GM23248 (cell line): ENCODE data around the gene LOXL1. TPM values are rescaled to one million over a fixed set of nuclear protein-coding genes. Genes with fewer than 3 reads are reported as not detected.
"Not testable (repeated sequence)": the region's sequence is repeated elsewhere in the genome, so short reads cannot be mapped to it uniquely, and the experiment has no call there.

Source experiments
- DNase-seq: peaks from one replicate; pipeline ENCODE4 v3.0.0-alpha.2; 2015
- H2AFZ ChIP-seq: fragments of 200-600 bp; sonication (generic); 2 replicates; pipeline ENCODE4 v1.6.1; 2016; ENCODE audit warnings: antibody characterized with exemption
- H3F3A ChIP-seq: fragments of 200-600 bp; sonication (generic); 2 replicates; pipeline ENCODE4 v1.6.1; 2016; ENCODE audit warnings: mild to moderate bottlenecking, antibody characterized with exemption, mixed run types; ENCODE audit not compliant: insufficient read depth
- H3K27ac ChIP-seq: fragments of 200-600 bp; sonication (generic); 2 replicates; pipeline ENCODE4 v1.5.1; 2016; ENCODE audit warnings: mild to moderate bottlenecking
- H3K27me3 ChIP-seq: fragments of 200-600 bp; sonication (generic); replicated peaks from 2 replicates; pipeline ENCODE4 v1.6.1; 2016; ENCODE audit warnings: mild to moderate bottlenecking; ENCODE audit not compliant: insufficient read depth
- H3K36me3 ChIP-seq: fragments of 200-600 bp; sonication (generic); 2 replicates; pipeline ENCODE4 v1.6.1; 2016; ENCODE audit warnings: low read depth, mild to moderate bottlenecking
- H3K4me1 ChIP-seq: fragments of 200-600 bp; sonication (generic); 2 replicates; pipeline ENCODE4 v1.6.1; 2016; ENCODE audit warnings: mild to moderate bottlenecking; ENCODE audit not compliant: insufficient read depth
- H3K4me2 ChIP-seq: fragments of 200-600 bp; sonication (generic); one replicate; pipeline ENCODE4 v1.6.1; 2016; ENCODE audit warnings: mild to moderate bottlenecking; ENCODE audit not compliant: unreplicated experiment
- H3K4me3 ChIP-seq: fragments of 200-600 bp; sonication (generic); 2 replicates; pipeline ENCODE4 v1.5.1; 2016; ENCODE audit warnings: mild to moderate bottlenecking
- H3K79me2 ChIP-seq: fragments of 200-600 bp; sonication (generic); 2 replicates; pipeline ENCODE4 v1.6.1; 2016; ENCODE audit warnings: mild to moderate bottlenecking; ENCODE audit not compliant: insufficient read depth
- H3K9ac ChIP-seq: fragments of 200-600 bp; sonication (generic); 2 replicates; pipeline ENCODE4 v1.6.1; 2016; ENCODE audit warnings: mild to moderate bottlenecking
- H3K9me2 ChIP-seq: fragments of 200-600 bp; sonication (generic); 2 replicates; pipeline ENCODE4 v1.6.1; 2016; ENCODE audit warnings: mixed run types, mild to moderate bottlenecking, moderate library complexity; ENCODE audit not compliant: insufficient read depth
- H3K9me3 ChIP-seq: fragments of 200-600 bp; sonication (generic); one replicate; pipeline ENCODE4 v1.6.1; 2017; ENCODE audit warnings: low read depth
- H4K20me1 ChIP-seq: fragments of 200-600 bp; sonication (generic); 2 replicates; pipeline ENCODE4 v1.6.0; 2016; ENCODE audit not compliant: insufficient read depth
- EZH2 ChIP-seq: fragments of 200-600 bp; sonication (generic); IDR thresholded peaks from 2 replicates; pipeline ENCODE4 v1.6.1; 2018; ENCODE audit warnings: antibody characterized with exemption, mild to moderate bottlenecking; ENCODE audit not compliant: insufficient read depth, poor library complexity, severe bottlenecking
- EZH2phosphoT487 ChIP-seq: fragments of 200-600 bp; sonication (generic); IDR thresholded peaks from 2 replicates; pipeline ENCODE4 v1.6.1; 2018; ENCODE audit warnings: antibody characterized with exemption, moderate library complexity, mild to moderate bottlenecking, low read depth; ENCODE audit not compliant: insufficient read depth
- WGBS, 2 experiments: methylation state at CpG; one replicate each; pipeline ENCODE4 v1.1.6; 2015 to 2017; ENCODE audit warnings: low lambda C conversion rate in 2 of 2, low coverage in 1 of 2; ENCODE audit errors: missing lambda C conversion rate in 2 of 2; 5-methylcytosine and 5-hydroxymethylcytosine counted together
- in situ Hi-C: fragments of 300-500 bp; cut with MboI; formaldehyde crosslinking; loops from 2 replicates; pipeline ENCODE4 v1.15.0; 2020
- polyA plus RNA-seq: library from polyadenylated mRNA; unstranded; fragments of >200 nt; fragmentation: Nextera tagmentation; extraction: Ambion mirVana; gene quantifications from 2 replicates; pipeline ENCODE4 v1.2.1, GENCODE V29; 2016
- total RNA-seq: library from RNA; depleted of rRNA; stranded (reverse); fragments of >200 nt; shearing (Covaris generic); gene quantifications from 2 replicates; pipeline ENCODE4 v1.2.3, GENCODE V29; 2014

The LOXL1 gene
- total and polyA plus RNA-seq, 2 experiments from 2014 or later = 401 to 540 TPM

DNA sequence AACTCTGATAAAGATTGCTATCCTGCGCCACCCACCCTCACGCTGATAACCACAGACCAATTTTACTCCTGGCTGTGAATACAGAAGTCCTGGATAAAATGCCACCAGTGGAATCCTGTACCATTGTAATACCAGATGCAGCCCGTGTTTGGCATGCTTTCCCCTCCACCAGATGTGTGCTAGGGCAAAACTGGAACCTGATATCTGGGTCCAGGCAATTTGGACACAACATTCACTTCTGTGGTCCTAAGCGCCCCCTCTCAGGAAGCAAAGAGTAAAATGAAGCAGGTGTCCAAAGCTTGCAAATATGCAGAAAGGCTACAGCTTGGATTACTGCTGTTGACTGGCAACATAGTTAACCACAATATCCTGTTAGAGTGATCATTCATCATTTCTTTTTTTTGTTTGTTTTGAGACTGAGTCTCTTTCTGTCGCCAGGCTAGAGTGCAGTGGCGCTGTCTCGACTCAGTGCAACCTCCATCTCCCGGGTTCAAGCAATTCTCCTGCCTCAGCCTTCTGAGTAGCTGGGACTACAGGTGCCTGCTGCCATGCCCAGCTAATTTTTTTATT is 32.8 kb downstream of the LOXL1 start:
- Histone ChIP-seq H3K36me3 (no peaks in the 10 kb centered on the region), H3K9me3 (no peaks in the 10 kb centered on the region), H3K79me2 (no peaks in the 10 kb centered on the region), H3K9ac (no peak overlapping the region), H4K20me1 (no peaks in the 10 kb centered on the region), H3K27ac (no peak overlapping the region), H3K27me3 (no peaks in the 10 kb centered on the region), H3K9me2 (no peaks in the 10 kb centered on the region), H3F3A (peaks cover 29% of the 10 kb centered on the region), H3K4me1 (peaks cover 52% of the 10 kb centered on the region), H3K4me2 (no peak overlapping the region), H3K4me3 (no peak overlapping the region), H2AFZ (no peak overlapping the region)
- peak; percentile 40 for DNase-seq
- no peak for TF ChIP-seq EZH2
- no peak for TF ChIP-seq EZH2phosphoT487
- in situ Hi-C loops = no loop called here
- 36 to 39% methylated on average over 8 of the region's 8 CpGs for WGBS, 2 experiments

DNA sequence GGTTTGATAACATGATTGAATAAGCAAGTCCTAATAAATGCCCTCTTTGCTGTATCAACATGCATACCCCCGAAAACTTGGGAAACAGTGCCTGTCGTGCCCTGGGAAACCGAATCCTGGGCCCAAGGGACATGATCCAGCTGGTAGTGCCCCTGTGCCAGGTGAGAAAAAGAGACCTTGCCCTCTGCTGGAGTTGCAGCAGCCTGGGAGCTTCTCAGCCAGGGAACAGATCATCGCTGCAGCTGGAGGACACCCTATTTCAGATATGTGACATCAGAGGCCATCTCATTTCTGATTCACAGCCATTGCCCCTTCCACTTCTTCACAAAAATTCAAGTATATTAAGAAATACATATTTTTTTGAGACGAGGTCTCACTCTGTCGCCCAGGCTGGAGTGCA is 33.5 kb downstream of the LOXL1 start:
- Histone ChIP-seq H3K36me3 (no peaks in the 10 kb centered on the region), H3K79me2 (no peaks in the 10 kb centered on the region), H4K20me1 (no peaks in the 10 kb centered on the region), H3K9me3 (no peaks in the 10 kb centered on the region), H3K9me2 (no peaks in the 10 kb centered on the region), H3F3A (peaks cover 29% of the 10 kb centered on the region), H3K9ac (no peak overlapping the region), H3K27ac (no peak overlapping the region), H3K27me3 (no peaks in the 10 kb centered on the region), H3K4me3 (no peak overlapping the region), H3K4me1 (peaks cover 52% of the 10 kb centered on the region), H3K4me2 (no peak overlapping the region), H2AFZ (no peak overlapping the region)
- no peak for TF ChIP-seq EZH2
- TF ChIP-seq EZH2phosphoT487 = no peak
- WGBS, 2 experiments = 82 to 92% methylated on average over 6 of the region's 6 CpGs
- in situ Hi-C loops = no loop called here
- DNase-seq = no peak

DNA sequence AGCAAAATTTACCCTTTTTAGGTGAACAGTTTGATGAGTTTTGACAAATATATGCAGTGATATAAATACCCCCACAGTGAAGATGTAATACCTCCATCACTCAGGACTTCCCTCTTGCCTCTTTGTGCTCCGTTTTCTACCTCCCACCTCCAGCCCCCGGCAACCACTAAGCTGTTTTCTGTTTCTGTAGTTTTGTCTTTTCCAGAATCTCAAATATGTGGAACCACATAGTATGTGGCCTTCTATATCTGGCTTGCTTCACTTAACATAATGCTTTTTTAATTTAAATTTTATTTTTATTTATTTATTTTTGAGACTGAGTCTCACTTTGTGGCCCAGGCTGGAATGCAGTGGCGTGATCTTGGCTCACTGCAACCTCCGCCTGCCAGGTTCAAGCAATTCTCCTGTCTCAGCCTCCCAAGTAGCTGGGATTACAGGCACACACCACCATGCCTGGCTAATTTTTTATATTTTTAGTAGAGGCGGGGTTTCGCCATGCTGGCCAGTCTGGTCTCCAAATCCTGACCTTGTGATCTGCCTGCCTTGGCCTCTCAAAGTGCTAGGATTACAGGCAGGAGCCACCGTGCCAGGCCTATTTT is 34.3 kb downstream of the LOXL1 start:
- 97 to 98% methylated on average over 7 of the region's 7 CpGs for WGBS, 2 experiments
- in situ Hi-C loops, H4K20me1 ChIP-seq, H2AFZ ChIP-seq, H3K9ac ChIP-seq, H3K36me3 ChIP-seq, H3K4me3 ChIP-seq, H3K9me2 ChIP-seq, H3K4me2 ChIP-seq, H3K9me3 ChIP-seq, H3K27ac ChIP-seq, H3K79me2 ChIP-seq, DNase-seq, H3K27me3 ChIP-seq: not testable (repeated sequence)
- peaks cover 56% of the 10 kb centered on the region for H3K4me1 ChIP-seq
- H3F3A ChIP-seq = peaks cover 37% of the 10 kb centered on the region

DNA sequence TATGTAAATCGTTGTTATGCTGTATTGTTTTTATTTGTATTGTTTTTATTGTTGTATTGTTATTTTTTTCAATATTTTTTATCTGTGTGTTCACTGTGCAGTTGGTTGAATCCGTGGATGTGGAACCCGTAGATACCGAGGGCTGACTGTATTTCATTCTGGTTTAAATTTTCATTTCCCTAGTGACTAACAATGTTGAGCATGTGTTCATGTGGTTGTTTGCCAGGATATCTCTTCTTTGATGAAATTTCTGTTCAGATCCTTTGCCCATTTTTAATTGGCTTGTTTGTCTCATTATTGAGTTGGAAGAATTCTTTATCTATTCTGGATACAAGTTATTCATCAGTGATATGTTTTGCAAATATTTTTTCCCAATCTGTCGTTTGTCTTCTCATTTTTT is 36.2 kb downstream of the LOXL1 start:
- Histone ChIP-seq H3K79me2 (no peaks in the 10 kb centered on the region), H3K36me3 (no peaks in the 10 kb centered on the region), H3F3A (peaks cover 35% of the 10 kb centered on the region), H4K20me1 (no peaks in the 10 kb centered on the region), H3K9me3 (no peaks in the 10 kb centered on the region), H3K27ac (no peak overlapping the region), H2AFZ (no peak overlapping the region), H3K4me2 (no peak overlapping the region), H3K27me3 (no peaks in the 10 kb centered on the region), H3K4me3 (no peak overlapping the region), H3K9ac (no peak overlapping the region), H3K9me2 (no peaks in the 10 kb centered on the region), H3K4me1 (peaks cover 51% of the 10 kb centered on the region)
- whole genome bisulfite sequencing, 2 experiments = 34 to 39% methylated on average over 5 of the region's 5 CpGs
- in situ Hi-C loops = no loop called here
- no peak for TF ChIP-seq EZH2phosphoT487
- no peak for TF ChIP-seq EZH2
- peak; percentile 60 for DNase-seq
